Hematopoietic multipotent progenitor cell (in vitro differentiated cells): ENCODE results near the gene FEM1A. TPM values are rescaled to one million over a fixed set of nuclear protein-coding genes. Genes with fewer than 3 reads are reported as not detected.
A peak's percentile ranks its signal among the peaks of the same experiment; 100 is the strongest.
"Not testable (repeated sequence)": the region's sequence is repeated elsewhere in the genome, so short reads cannot be mapped to it uniquely, and the experiment has no call there.

Experiments used
- DNase-seq, 3 donors: peaks; one replicate each; pipeline ENCODE4 v3.0.0-alpha.2; 2011 to 2015; ENCODE audit warnings: low read depth in 2 of 3, low spot score in 2 of 3
- total RNA-seq: library from RNA; depleted of rRNA; stranded (reverse); fragments of >200 nt; gene quantifications from one replicate; pipeline ENCODE4 v1.2.3, GENCODE V29; 2012

FEM1A gene
- total RNA-seq, 1 donor: 21.0 TPM

- DNase-seq: peak in 2 of 3 donors; percentile 29 to 52
These were observed 15.7 kb downstream of the FEM1A start for GRCh38 chr19:4807188-4807587.

- peak; percentile 71 to 80 (median 74) for DNase-seq
These were observed 20.0 kb downstream of the FEM1A start for GRCh38 chr19:4811328-4812131.

DNA sequence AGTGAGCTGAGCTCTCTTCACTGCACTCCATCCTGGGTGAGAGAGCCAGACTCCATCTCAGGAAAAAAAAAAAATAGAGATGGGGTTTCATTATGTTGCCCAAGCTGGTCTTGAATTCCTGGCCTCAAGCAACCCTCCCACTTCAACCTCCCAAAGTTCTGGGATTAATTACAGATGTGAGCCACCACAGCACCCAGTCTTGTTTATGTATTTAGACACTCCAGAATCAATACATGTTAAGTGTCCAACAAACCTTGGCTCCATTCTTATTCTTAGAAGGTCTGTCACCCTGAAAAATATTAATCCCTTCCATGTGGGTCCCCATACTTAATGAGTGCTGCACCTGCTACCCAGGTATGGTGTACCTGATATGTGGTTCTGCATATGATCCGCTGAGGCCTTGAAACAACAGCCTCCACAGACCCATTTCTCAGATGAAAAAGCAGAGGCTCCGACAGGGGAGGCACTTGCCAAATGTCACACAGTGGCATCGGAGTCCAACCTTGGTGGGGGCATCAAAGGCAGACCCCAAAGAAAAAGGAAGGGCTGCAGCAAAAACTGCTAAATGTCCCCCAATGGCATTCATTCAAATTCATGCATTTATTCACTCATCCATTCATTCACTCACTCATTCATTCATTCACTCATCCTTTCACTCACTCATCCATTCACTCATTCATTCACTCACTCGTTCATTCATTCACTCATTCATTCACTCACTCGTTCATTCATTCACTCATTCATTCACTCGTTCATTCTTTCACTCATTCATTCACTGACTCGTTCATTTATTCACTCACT, 23.3 kb downstream of the FEM1A start:
- no peak for DNase-seq

DNA sequence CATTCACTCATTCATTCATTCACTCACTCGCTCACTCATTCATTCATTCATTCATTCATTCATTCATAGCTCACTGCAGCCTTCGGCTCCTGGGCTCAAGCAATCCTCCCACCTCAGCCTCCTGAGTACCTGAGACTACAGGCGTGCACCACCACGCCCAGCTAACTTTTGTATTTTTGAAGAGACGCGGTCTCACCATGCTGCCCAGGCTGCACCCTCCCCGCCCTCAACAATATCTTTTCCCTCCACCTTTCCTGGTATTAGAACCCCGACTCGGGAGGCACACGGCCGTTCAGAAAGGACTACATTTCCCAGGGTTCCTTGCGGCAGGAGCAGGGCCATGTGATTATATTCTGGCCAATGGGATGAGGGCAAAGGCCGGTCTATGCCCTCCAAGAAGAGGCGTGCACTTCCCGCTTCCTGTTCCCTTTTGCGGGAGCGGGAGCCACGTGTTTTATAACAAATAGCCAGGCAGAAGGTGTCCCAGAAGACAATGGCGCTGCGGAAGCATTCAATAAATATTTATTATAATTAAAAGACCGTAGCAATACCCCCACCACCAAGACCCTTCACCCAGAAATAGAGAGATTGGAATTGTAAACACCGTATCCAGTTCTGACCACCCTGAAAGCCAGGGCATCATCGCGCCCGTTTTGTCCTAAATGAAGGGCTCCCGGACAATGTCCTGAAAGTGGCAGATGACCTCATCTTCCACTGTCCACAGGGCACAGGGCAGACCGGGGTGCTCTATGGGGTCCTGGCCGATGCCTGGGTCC, 24.1 kb downstream of the FEM1A start:
- peak; percentile 49 to 85 (median 81) for DNase-seq

DNA sequence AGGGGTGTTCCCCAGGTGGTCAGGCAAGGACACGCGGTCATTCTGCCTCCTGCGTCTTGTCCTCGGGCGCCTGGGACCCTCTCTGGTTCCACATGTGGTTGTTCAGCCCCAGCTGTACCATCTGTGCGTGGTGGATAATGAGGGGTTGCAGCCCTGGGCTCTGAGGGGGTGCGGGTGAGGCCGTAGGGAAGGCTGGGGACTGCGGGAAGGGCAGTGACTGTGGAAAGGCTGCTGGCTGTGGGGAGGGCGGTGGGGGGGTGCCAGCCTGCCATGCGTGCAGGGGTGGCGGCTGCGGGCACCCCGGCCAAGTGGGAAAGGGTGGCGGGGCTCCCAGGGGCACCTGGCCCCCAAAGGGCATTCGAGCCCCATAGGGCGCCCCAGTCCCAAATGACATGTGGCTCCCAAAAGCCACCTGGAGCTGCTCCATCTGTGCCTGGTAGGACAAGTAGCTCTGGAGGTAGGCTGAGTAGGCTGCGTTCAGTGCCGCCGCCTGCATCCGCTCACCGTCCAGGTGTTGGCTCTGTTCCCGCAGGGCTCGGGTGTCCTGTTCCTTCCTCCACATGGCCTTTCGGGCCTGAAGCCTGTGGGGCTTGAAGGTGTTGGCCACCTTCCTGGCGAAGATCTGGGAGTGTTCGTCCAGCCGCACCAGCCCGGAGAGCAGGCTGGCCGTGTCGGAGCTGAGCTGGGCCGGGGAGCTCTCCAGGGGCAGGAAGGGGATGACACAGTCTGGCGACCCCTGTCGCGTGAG, 24.8 kb downstream of the FEM1A start:
- DNase-seq: no peak

GRCh38 chr19:4816950-4817278, 25.4 kb downstream of the FEM1A start:
- DNase-seq: no peak

DNA sequence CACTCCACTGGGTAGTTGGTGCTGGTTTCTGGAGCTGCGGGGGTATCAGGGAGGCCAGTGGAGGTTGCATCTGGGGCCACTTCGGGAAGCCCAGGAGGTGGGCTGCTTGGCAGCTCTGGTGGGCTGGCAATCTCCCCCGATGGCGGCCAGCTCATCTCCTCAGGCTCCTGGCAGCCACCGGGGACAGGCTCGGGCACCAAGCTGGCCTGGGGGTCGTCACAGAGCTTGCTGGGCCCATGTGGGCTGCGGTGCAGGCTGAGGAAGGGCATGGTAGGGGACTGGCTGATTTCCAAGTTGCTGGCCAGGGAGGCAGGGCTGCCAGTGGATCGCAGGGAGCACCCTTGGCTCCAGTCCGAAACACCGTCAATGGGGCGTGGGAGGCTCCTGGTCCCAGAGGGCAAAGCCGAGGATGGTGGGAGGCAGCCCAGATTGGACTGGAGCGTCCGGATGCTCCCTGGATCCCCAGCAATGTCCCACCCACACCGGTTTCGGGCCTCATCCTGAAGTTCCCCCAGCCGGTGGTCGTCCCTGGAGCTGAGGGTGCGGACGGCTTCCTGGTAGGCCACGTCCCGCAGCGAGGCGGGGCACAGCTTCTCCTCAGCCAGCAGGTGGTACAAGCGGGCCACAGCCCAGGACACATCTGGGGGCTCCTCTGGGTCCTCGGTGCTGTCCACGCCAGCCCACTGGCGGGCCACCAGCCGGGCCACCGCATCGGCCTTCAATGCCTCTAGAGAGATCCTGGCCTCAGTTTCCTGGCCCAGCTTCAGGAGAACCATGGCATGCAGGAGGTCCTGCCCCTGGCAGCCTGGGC, 26.1 kb downstream of the FEM1A start:
- no peak for DNase-seq

GRCh38 chr19:4821265-4821664, 29.7 kb downstream of the FEM1A start:
- no peak for DNase-seq

GRCh38 chr19:4822354-4822753, 30.8 kb downstream of the FEM1A start:
- not testable (repeated sequence) for DNase-seq

DNA sequence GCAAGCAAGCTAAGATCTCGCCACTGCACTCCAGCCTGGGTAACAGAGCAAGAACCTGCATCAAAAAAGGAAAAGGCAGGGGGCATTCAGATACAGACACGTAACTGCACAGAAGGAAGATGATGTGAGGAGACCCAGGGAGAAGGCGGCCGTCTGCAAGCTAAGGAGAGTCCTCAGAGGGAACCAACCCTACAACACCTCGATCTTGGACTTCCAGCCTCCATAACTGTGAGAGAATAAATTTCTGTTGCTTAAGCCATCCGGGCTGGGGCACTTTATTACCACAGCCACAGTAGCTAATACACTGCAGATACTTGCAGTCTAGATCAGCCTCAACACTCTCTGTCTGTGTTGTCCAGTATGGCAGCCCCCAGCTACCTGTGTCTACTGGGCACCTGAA, 32.0 kb downstream of the FEM1A start:
- no peak for DNase-seq

DNA sequence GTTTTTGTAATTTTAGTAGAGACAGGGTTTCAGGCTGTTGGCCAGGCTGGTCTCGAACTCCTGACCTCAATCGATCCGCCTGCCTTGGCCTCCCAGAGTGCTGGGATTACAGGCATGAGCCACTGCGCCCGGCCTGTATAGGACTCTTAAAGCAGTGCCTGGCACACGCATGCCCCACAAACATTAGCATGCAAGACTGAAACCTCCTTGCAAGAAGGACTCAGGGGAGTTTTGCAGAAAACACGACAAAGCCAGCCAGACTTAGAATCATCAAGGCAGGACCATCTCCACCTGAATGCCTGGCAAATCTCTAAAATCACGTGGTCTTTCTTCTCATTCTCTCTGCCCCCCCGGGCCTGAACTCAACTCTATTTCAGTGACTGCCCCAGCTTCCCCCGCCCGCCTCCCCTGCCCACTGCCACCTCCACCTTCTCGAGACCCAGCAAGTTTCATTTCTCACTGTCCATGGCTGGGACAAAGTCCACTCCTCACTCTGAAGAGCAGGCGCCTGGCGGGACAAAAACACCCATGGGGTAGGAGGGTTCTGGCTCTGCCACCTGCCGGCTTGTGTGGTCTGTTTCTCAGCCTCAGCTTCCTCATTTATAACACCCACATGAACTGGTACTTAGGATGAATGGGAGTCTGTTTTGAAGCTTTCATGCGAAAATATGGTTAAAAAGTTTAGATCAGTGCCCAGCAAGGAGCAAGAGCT, 37.6 kb downstream of the FEM1A start:
- peak in 2 of 3 donors; percentile 64 to 71 for DNase-seq

GRCh38 chr19:4830332-4830731, 38.8 kb downstream of the FEM1A start:
- DNase-seq: no peak

- no peak for DNase-seq
These were observed 39.3 kb downstream of the FEM1A start for GRCh38 chr19:4830768-4831265.

DNA sequence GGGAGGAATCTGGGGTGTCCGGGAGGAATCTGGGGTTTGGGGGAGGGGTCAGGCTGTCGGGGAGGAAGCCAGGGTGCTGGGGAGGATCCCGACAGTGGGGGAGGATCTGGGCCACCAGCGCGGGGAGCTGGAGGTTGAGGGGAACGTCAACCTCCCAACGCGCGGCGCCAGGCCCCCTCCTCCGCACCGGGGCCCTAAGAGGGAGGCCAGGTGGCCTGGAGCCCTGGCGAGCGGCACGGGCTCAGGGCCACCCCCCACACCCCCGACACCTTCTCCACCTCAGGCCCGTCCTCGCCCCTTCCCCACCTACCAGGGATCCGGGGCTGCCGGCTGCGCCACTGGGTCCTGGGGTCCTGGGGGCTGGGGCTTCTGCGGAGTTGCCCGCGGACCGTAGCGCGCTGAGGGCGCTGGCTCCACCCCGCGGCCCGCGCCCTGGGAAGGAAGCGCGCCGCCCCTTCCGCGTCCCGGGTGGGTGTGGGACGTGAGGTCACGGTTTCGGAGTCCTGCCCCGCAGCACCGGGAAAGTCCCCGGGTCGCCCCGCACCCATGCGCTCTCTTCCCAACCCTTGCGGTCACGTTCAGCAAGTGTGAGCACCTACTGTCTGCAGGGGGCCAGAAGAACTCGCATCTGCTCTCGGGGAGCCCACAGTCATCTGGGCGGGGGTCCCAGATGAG, 39.9 kb downstream of the FEM1A start, which contains the start of gene TICAM1:
TICAM1 (minus strand) TSS at position 409 of the 675 bp plus-strand sequence. CDS start 13,335 bp downstream, outside the sequence.
- DNase-seq: peak; percentile 67 to 85 (median 77)

DNA sequence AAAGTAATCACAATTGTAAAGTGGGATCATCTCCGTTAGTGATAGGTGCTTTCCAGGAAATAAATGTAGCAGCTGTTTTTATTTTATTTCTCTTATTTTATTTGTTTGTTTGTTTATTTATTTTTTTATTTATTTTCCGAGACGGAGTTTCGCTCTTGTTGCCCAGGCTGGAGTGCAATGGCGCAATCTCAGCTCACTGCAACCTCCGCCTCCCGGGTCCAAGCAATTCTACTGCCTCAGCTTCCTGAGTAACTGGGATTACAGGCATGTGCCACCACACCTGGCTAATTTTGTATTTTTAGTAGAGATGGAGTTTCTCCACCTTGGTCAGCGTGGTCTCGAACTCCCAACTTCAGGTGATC, 40.4 kb downstream of the FEM1A start:
- not testable (repeated sequence) for DNase-seq

- no peak for DNase-seq
These were observed 41.2 kb downstream of the FEM1A start for GRCh38 chr19:4832776-4833175.

DNA sequence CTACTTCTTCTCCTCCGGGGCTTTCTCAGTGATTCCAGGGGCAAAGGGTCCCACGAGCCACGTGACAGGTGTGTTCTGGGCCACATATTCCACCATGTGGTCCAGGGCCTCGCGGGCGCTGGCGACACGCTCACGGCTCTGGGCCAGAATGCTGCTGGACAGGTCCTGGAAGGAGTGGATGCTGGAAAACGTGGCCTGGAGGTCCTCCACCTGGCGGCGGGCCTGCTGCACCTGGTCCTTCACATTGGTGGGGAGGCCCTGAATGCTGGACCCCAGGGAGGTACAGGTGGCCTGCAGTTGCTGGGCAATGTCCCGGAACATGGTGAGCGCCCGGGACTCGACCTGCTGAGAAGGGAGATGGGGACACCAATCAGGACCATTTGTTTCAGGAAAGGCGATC, 47.7 kb downstream of the FEM1A start:
- no peak for DNase-seq

DNA sequence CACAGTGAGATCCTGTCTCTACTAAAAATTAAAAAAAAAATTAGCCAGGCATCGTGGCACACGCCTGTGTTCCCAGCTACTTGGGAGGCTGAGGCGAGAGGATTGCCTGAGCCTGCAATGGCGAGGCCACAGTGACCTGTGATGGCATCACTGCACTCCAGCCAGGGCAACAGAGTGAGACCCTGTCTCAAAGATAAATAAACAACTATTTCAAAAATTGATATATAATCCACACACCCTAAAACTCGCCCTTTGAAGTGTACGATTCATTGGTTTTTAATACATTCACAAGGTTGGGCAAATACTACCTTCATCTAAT, 52.1 kb downstream of the FEM1A start:
- DNase-seq: no peak
